ENCODE results near the gene PHEX. TPM values are rescaled to one million over a fixed set of nuclear protein-coding genes. Genes with fewer than 3 reads are reported as not detected.

The PHEX gene
- polyA plus RNA-seq, 1 experiment = 0.17 TPM

DNA sequence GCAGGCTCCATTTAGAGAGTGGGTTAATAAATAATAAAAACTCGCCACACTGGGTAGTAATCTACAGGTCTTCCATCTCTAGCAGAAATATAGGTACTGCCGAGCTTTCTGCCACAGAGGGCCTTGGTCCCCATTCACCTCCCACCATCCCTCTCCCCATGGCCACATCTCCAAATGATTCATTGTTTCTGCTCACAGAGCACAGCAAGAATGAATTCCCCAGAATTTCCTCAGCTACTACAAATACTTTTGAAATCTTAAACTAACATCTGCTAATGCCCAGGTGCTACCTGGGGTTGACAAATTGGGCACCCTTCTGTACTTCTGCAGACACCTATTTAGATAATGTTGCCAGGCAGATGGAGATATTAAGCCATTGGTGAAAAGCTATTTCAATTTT, 5.1 kb downstream of the PHEX start:
- POLR2A ChIA-PET = no interaction called here
- CTCF ChIA-PET = interaction anchor here (1.4 kb wide), 1 partner anchor 99 kb away, joined by 3 read pairs; no protein-coding TSS in a partner anchor
- Histone ChIP-seq H3K4me3 (ENCODE audit: low read depth, low read length) (no peak overlapping the region), H3K36me3 (ENCODE audit: control insufficient read depth, insufficient read depth, low read length) (no peaks in the 10 kb centered on the region), H3K27me3 (ENCODE audit: control insufficient read depth, insufficient read depth, low read length) (no peaks in the 10 kb centered on the region)
- TF ChIP-seq, protein P1, sequence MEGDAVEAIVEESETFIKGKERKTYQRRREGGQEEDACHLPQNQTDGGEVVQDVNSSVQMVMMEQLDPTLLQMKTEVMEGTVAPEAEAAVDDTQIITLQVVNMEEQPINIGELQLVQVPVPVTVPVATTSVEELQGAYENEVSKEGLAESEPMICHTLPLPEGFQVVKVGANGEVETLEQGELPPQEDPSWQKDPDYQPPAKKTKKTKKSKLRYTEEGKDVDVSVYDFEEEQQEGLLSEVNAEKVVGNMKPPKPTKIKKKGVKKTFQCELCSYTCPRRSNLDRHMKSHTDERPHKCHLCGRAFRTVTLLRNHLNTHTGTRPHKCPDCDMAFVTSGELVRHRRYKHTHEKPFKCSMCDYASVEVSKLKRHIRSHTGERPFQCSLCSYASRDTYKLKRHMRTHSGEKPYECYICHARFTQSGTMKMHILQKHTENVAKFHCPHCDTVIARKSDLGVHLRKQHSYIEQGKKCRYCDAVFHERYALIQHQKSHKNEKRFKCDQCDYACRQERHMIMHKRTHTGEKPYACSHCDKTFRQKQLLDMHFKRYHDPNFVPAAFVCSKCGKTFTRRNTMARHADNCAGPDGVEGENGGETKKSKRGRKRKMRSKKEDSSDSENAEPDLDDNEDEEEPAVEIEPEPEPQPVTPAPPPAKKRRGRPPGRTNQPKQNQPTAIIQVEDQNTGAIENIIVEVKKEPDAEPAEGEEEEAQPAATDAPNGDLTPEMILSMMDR (IDR thresholded peaks at IDR 0.05; ENCODE audit: insufficient read depth, low read depth, low read length) = no peak
- DNase-seq (ENCODE audit: low read depth) = no peak

DNA sequence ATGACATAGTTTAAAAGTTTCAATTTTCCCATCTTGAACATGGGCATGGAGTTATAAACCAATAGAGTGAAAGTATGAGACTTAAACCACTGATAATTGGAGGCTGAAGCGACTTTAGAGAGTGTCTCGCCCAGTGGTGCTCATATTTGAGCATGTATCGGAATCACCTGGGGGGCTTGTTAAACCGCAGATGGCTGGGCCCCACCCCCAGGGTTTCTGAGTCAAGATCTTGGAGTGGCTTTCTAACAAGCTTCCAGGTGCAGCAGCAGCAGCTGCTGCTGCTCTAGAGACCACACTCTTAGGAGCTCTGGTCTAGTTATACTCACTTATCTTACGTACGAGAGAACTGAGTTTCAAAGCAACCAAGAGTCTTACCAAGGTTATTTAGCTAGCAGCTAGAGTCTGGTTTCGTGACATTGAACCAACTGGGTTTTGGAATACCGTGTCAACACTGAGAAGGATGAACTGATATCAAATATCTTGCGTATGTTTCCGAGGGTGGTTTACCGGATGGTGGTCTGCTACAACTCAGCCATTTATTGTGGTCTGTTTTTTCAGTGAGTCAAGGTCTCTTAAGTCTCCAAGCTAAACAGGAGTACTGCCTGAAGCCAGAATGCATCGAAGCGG, 5.9 kb downstream of the PHEX start:
- TF ChIP-seq, protein P1 (IDR thresholded peaks at IDR 0.05; ENCODE audit: insufficient read depth, low read depth, low read length) = no peak
- ChIA-PET CTCF (interaction anchor here (1.4 kb wide), 1 partner anchor 98 kb away, joined by 3 read pairs; no protein-coding TSS in a partner anchor), POLR2A (no interaction called here)
- Histone ChIP-seq H3K27me3 (ENCODE audit: control insufficient read depth, insufficient read depth, low read length) (no peaks in the 10 kb centered on the region), H3K36me3 (ENCODE audit: control insufficient read depth, insufficient read depth, low read length) (no peaks in the 10 kb centered on the region), H3K4me3 (ENCODE audit: low read depth, low read length) (no peak overlapping the region)
- DNase-seq (ENCODE audit: low read depth) = no peak

DNA sequence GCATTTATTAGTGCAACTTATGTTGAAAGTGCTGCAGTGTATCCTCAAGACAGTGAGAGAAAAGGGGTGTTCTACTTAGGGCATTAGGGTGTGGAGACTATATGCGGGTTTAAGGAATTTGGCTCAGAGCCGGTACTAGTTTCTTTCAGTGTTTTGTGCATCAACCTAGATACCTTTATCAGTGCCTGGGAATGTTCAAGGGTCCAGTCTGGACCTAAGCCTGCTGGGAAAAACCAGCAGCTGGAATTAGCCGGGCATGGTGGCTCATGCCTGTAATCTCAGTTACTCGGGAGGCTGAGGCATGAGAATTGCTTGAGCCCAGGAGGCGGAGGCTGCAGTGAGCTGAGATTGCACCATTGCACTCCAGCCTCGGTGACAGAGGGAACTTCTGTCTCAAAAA, 7.4 kb downstream of the PHEX start:
- no peaks in the 10 kb centered on the region for H3K36me3 ChIP-seq (ENCODE audit: control insufficient read depth, insufficient read depth, low read length)
- CTCF ChIA-PET = no interaction called here
- no peak overlapping the region for H3K4me3 ChIP-seq (ENCODE audit: low read depth, low read length)
- no peak for DNase-seq (ENCODE audit: low read depth)
- H3K27me3 ChIP-seq (ENCODE audit: control insufficient read depth, insufficient read depth, low read length) = no peaks in the 10 kb centered on the region
- POLR2A ChIA-PET = no interaction called here
- TF ChIP-seq, protein P1 (IDR thresholded peaks at IDR 0.05; ENCODE audit: insufficient read depth, low read depth, low read length) = no peak

DNA sequence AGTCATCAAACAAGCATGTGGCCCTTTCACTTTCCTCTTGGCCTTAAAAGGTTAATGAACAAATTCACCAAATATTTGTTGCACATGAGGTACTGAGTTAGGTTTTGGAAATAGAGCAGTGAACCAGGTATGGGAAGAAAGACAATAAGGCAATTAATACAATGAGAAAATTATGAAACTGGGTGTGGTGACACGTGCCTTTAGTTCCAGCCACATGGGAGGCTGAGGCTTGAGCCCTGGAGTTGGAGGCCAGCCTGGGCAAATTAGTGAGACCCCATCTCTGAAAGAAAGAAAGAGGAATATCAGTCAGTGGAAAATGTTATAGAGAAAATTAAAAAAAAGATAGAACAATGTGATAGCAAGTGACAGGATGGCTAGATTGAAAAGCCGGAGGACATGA, 8.1 kb downstream of the PHEX start:
- TF ChIP-seq, protein P1 (IDR thresholded peaks at IDR 0.05; ENCODE audit: insufficient read depth, low read depth, low read length) = no peak
- ChIA-PET POLR2A (no interaction called here), CTCF (no interaction called here)
- no peak overlapping the region for H3K4me3 ChIP-seq (ENCODE audit: low read depth, low read length)
- no peak for DNase-seq (ENCODE audit: low read depth)
- no peaks in the 10 kb centered on the region for H3K27me3 ChIP-seq (ENCODE audit: control insufficient read depth, insufficient read depth, low read length)
- no peaks in the 10 kb centered on the region for H3K36me3 ChIP-seq (ENCODE audit: control insufficient read depth, insufficient read depth, low read length)

DNA sequence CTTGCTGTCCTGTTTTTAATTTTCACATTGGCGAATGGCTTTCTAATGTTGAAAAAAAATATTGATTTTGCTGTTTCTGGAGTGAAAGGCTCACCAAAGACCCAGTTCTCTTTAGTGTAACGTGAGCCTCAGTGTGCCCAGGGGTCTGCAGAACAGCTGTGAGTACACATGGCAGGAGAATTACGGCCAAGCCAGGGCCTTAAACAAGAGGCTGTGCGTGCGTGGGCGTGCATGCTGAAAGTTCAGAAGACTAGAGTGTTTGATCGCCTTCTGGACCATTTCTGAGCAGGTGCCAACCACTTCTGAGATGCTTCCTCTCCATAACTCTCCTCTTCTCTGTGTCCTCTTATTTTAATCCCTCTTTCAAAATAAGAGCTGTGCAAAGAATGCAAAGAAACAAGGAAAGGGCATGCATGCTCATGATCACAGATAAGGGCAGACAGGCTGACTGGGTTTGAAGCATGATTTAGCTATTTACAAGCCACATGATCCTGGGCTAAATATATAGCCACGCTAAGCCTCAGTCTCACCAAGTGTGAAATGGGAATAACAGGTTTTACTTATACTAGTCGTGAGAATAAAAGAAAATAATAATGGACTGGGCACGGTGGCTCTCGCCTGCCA, 9.9 kb downstream of the PHEX start:
- POLR2A ChIA-PET = no interaction called here
- Histone ChIP-seq H3K36me3 (ENCODE audit: control insufficient read depth, insufficient read depth, low read length) (no peaks in the 10 kb centered on the region), H3K27me3 (ENCODE audit: control insufficient read depth, insufficient read depth, low read length) (no peaks in the 10 kb centered on the region), H3K4me3 (ENCODE audit: low read depth, low read length) (no peak overlapping the region)
- CTCF ChIA-PET = interaction anchor here (0.9 kb wide), 1 partner anchor 45 kb away, joined by 3 read pairs; no protein-coding TSS in a partner anchor
- no peak for DNase-seq (ENCODE audit: low read depth)
- TF ChIP-seq, protein P1 (IDR thresholded peaks at IDR 0.05; ENCODE audit: insufficient read depth, low read depth, low read length) = no peak
